ENCODE data around the gene PCSK4. TPM values are rescaled to one million over a fixed set of nuclear protein-coding genes. Genes with fewer than 3 reads are reported as not detected.

Gene PCSK4
- total RNA-seq, 1 experiment from 2014 or later: 7.2 TPM

DNA sequence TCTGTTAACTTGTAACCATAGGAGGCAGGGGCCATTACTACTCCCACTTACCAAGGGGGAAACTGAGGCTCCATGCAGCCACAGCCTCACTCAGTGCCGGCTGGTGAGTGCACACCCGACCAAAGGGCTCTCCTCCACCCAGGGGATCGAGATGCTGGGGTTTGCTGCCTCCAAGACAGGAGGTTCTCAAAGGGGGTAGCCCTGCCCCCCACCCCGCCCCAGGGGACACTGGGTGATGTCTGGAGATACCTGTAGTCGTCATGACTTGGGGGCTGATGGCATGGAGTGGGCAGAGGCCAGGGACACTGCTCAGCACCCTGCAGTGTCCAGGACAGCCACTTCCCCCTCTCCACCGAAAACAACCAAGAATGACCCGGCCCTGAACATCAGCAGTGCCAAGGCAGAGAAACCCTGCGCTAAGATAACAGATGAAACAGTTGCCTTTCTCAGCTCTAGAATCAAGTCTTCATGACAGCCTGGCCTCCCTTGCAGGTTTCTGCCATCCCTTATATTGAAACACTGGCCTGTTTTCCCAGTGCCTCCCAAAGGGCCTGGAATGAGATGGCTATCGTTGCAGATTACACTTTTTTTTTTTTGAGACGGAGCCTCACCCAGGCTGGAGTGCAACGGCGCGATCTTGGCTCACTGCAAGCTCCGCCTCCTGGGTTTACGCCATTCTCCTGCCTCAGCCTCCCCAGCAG is 4.1 kb upstream of the PCSK4 start:
- H3K4me1 ChIP-seq (ENCODE audit: insufficient read depth, low read length, poor library complexity, severe bottlenecking): peaks cover 11% of the 10 kb centered on the region
- no peaks in the 10 kb centered on the region for H3K36me3 ChIP-seq (ENCODE audit: insufficient read depth, low read length, poor library complexity, severe bottlenecking)
- no peak for DNase-seq (ENCODE audit: low spot score)
- intact Hi-C loops (cut with micrococcal nuclease; ENCODE audit: unreplicated experiment): no loop called here
- no peaks in the 10 kb centered on the region for H3K9me3 ChIP-seq (ENCODE audit: low read depth, low read length, poor library complexity, severe bottlenecking)
- ChIA-PET CTCF (no interaction called here), POLR2A (ENCODE audit: low non-redundant PET) (no interaction called here)
- TF ChIP-seq EZH2 (IDR thresholded peaks at IDR 0.05; ENCODE audit: borderline replicate concordance, low read depth, low read length, poor library complexity, severe bottlenecking): no peak
- TF ChIP-seq CTCF (conservative IDR thresholded peaks at IDR 0.05; ENCODE audit: low read depth, low read length): no peak
- BruUV-seq (replicated peaks): no TSS peak
- H3K27me3 ChIP-seq (replicated peaks; ENCODE audit: insufficient read depth, low read depth, low read length, poor library complexity): no peaks in the 10 kb centered on the region
- no peak overlapping the region for H3K27ac ChIP-seq (ENCODE audit: low read depth, low read length, poor library complexity, severe bottlenecking)
- H3K4me3 ChIP-seq (ENCODE audit: low read depth, low read length, poor library complexity, severe bottlenecking): no peak overlapping the region

GRCh38 chr19:1492474-1493006 is 2.4 kb upstream of the PCSK4 start:
- intact Hi-C loops (cut with micrococcal nuclease; ENCODE audit: unreplicated experiment): no loop called here
- DNase-seq (ENCODE audit: low spot score): no peak
- TF ChIP-seq EZH2 (IDR thresholded peaks at IDR 0.05; ENCODE audit: borderline replicate concordance, low read depth, low read length, poor library complexity, severe bottlenecking) (no peak), CTCF (conservative IDR thresholded peaks at IDR 0.05; ENCODE audit: low read depth, low read length) (no peak)
- Histone ChIP-seq H3K9me3 (ENCODE audit: low read depth, low read length, poor library complexity, severe bottlenecking) (no peaks in the 10 kb centered on the region), H3K36me3 (ENCODE audit: insufficient read depth, low read length, poor library complexity, severe bottlenecking) (no peaks in the 10 kb centered on the region), H3K4me1 (ENCODE audit: insufficient read depth, low read length, poor library complexity, severe bottlenecking) (peaks cover 11% of the 10 kb centered on the region), H3K4me3 (ENCODE audit: low read depth, low read length, poor library complexity, severe bottlenecking) (no peak overlapping the region), H3K27me3 (replicated peaks; ENCODE audit: insufficient read depth, low read depth, low read length, poor library complexity) (no peaks in the 10 kb centered on the region), H3K27ac (ENCODE audit: low read depth, low read length, poor library complexity, severe bottlenecking) (no peak overlapping the region)
- BruUV-seq (replicated peaks): no TSS peak
- ChIA-PET POLR2A (ENCODE audit: low non-redundant PET) (no interaction called here), CTCF (no interaction called here)

DNA sequence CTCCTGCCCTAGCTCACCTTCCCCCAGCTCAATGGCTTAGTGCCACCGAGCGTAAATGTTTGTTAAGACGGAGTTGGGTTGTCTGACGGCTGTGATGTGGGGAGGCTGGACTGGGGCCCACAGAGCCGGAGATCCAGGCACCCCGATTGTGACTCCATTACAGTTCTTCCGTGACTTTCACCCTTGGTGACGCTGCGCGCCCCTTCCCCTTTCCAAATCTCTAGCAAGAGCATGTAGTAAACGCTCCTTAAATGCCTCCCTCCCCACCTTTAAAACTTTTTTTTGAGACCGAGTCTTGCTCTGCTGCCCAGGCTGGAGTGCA is 1.7 kb upstream of the PCSK4 start:
- CTCF ChIA-PET: no interaction called here
- BruUV-seq (replicated peaks): no TSS peak
- H3K27me3 ChIP-seq (replicated peaks; ENCODE audit: insufficient read depth, low read depth, low read length, poor library complexity): no peaks in the 10 kb centered on the region
- peaks cover 11% of the 10 kb centered on the region for H3K4me1 ChIP-seq (ENCODE audit: insufficient read depth, low read length, poor library complexity, severe bottlenecking)
- H3K27ac ChIP-seq (ENCODE audit: low read depth, low read length, poor library complexity, severe bottlenecking): no peak overlapping the region
- no peaks in the 10 kb centered on the region for H3K9me3 ChIP-seq (ENCODE audit: low read depth, low read length, poor library complexity, severe bottlenecking)
- no peak for DNase-seq (ENCODE audit: low spot score)
- no peak for TF ChIP-seq CTCF (conservative IDR thresholded peaks at IDR 0.05; ENCODE audit: low read depth, low read length)
- TF ChIP-seq EZH2 (IDR thresholded peaks at IDR 0.05; ENCODE audit: borderline replicate concordance, low read depth, low read length, poor library complexity, severe bottlenecking): no peak
- POLR2A ChIA-PET (ENCODE audit: low non-redundant PET): no interaction called here
- no peaks in the 10 kb centered on the region for H3K36me3 ChIP-seq (ENCODE audit: insufficient read depth, low read length, poor library complexity, severe bottlenecking)
- peak overlapping the region; percentile 48 for H3K4me3 ChIP-seq (ENCODE audit: low read depth, low read length, poor library complexity, severe bottlenecking)
- intact Hi-C loops (cut with micrococcal nuclease; ENCODE audit: unreplicated experiment): no loop called here
